WTC11 (cell line): ENCODE data around the gene C3. TPM values are rescaled to one million over a fixed set of nuclear protein-coding genes. Genes with fewer than 3 reads are reported as not detected.

Experiments
- ATAC-seq: fragments of 200-7000 bp; cut with Tn5 transposase; 2 replicates; pipeline ENCODE4 v1.10.0; 2021; ENCODE audit warnings: mild to moderate bottlenecking, moderate library complexity
- CTCF ChIA-PET: fragments of 300-600 bp; sonication (Branson Sonifier 250); formaldehyde crosslinking; loops from one replicate; lab custom pipeline; 2021; ENCODE audit warnings: antibody characterized with exemption; lab: Charles Lee
- POLR2A ChIA-PET: fragments of 350-600 bp; sonication (Branson Sonifier 250); formaldehyde crosslinking; loops from one replicate; lab custom pipeline; 2021; ENCODE audit warnings: antibody characterized with exemption; lab: Charles Lee
- DNase-seq: peaks from one replicate; pipeline ENCODE4 v3.0.0; 2021; ENCODE audit warnings: low spot score
- H3K27ac Mint-ChIP-seq: 2 replicates; pipeline ENCODE4 v1.8.0; 2021; ENCODE audit warnings: mixed read lengths
- H3K27me3 Mint-ChIP-seq: 2 replicates; pipeline ENCODE4 v1.8.0; 2021; ENCODE audit warnings: low read depth, mild to moderate bottlenecking, moderate library complexity, mixed read lengths
- H3K36me3 Mint-ChIP-seq: 2 replicates; pipeline ENCODE4 v1.8.0; 2021; ENCODE audit warnings: mixed read lengths
- H3K4me1 Mint-ChIP-seq: 2 replicates; pipeline ENCODE4 v1.8.0; 2022; ENCODE audit warnings: mixed read lengths
- H3K4me3 Mint-ChIP-seq: 2 replicates; pipeline ENCODE4 v1.8.0; 2021; ENCODE audit warnings: mild to moderate bottlenecking, moderate library complexity, mixed read lengths
- H3K9me3 Mint-ChIP-seq: 2 replicates; pipeline ENCODE4 v1.8.0; 2021; ENCODE audit warnings: mixed read lengths
- ARID4B ChIP-seq: sonication (generic); formaldehyde crosslinking; IDR thresholded peaks from 2 replicates; pipeline ENCODE4 v1.8.0; 2023; ENCODE audit warnings: missing genetic modification reagents, mild to moderate bottlenecking, borderline replicate concordance
- CBFB ChIP-seq: sonication (generic); formaldehyde crosslinking; IDR thresholded peaks from 2 replicates; pipeline ENCODE4 v1.8.1; 2022; ENCODE audit warnings: mild to moderate bottlenecking, low read depth, missing genetic modification reagents
- CREB1 ChIP-seq: sonication (generic); formaldehyde crosslinking; IDR thresholded peaks from 2 replicates; pipeline ENCODE4 v1.8.0; 2023; ENCODE audit warnings: mild to moderate bottlenecking, missing genetic modification reagents
- CTCF ChIP-seq: fragments of 200-600 bp; IDR thresholded peaks from 2 replicates; pipeline ENCODE4 v1.8.0; 2022; ENCODE audit warnings: antibody characterized with exemption
- E2F4 ChIP-seq: sonication (generic); formaldehyde crosslinking; IDR thresholded peaks from 2 replicates; pipeline ENCODE4 v1.8.1; 2022; ENCODE audit warnings: low read depth, mild to moderate bottlenecking, moderate library complexity, missing genetic modification reagents, borderline replicate concordance
- FOXJ3 ChIP-seq: sonication (generic); formaldehyde crosslinking; IDR thresholded peaks from 2 replicates; pipeline ENCODE4 v1.9.0; 2021; ENCODE audit warnings: missing genetic modification reagents, mild to moderate bottlenecking, borderline replicate concordance
- HMGA2 ChIP-seq: fragments of 250-450 bp; sonication (Bioruptor Pico); IDR thresholded peaks from 2 replicates; pipeline ENCODE4 v1.4.0; 2021; ENCODE audit warnings: mild to moderate bottlenecking, moderate library complexity
- MXD4 ChIP-seq: fragments of 250-450 bp; sonication (Bioruptor Pico); IDR thresholded peaks from 2 replicates; pipeline ENCODE4 v1.8.0; 2021; ENCODE audit warnings: mild to moderate bottlenecking, moderate library complexity, borderline replicate concordance
- NR3C1 ChIP-seq: sonication (generic); formaldehyde crosslinking; conservative IDR thresholded peaks from 2 replicates; pipeline ENCODE4 v1.8.1; 2023; ENCODE audit warnings: low read depth, mild to moderate bottlenecking, missing genetic modification reagents
- OVOL2 ChIP-seq: fragments of 250-450 bp; sonication (Bioruptor Pico); IDR thresholded peaks from 2 replicates; pipeline ENCODE4 v1.9.0; 2021; ENCODE audit warnings: mild to moderate bottlenecking, borderline replicate concordance
- RELA ChIP-seq: sonication (generic); formaldehyde crosslinking; IDR thresholded peaks from 2 replicates; pipeline ENCODE4 v1.8.1; 2022; ENCODE audit warnings: missing genetic modification reagents, mild to moderate bottlenecking, borderline replicate concordance
- SP1 ChIP-seq: sonication (generic); formaldehyde crosslinking; conservative IDR thresholded peaks from 2 replicates; pipeline ENCODE4 v1.8.1; 2022; ENCODE audit warnings: missing genetic modification reagents
- STAT6 ChIP-seq: sonication (generic); formaldehyde crosslinking; conservative IDR thresholded peaks from 2 replicates; pipeline ENCODE4 v1.8.1; 2023; ENCODE audit warnings: mild to moderate bottlenecking, low read depth, missing genetic modification reagents, moderate library complexity
- TEAD1 ChIP-seq: sonication (generic); formaldehyde crosslinking; IDR thresholded peaks from 2 replicates; pipeline ENCODE4 v1.8.0; 2022; ENCODE audit warnings: mild to moderate bottlenecking, missing genetic modification reagents
- TEAD4 ChIP-seq: sonication (generic); formaldehyde crosslinking; IDR thresholded peaks from 2 replicates; pipeline ENCODE4 v1.8.0; 2022; ENCODE audit warnings: mild to moderate bottlenecking, missing genetic modification reagents
- USF1 ChIP-seq: sonication (generic); formaldehyde crosslinking; IDR thresholded peaks from 2 replicates; pipeline ENCODE4 v1.8.0; 2022; ENCODE audit warnings: mild to moderate bottlenecking, missing genetic modification reagents
- ZBTB21 ChIP-seq: sonication (generic); formaldehyde crosslinking; IDR thresholded peaks from 2 replicates; pipeline ENCODE4 v1.8.1; 2023; ENCODE audit warnings: mild to moderate bottlenecking, missing genetic modification reagents, borderline replicate concordance
- ZMAT4 ChIP-seq: fragments of 250-450 bp; sonication (Bioruptor Pico); IDR thresholded peaks from 2 replicates; pipeline ENCODE4 v1.9.0; 2021; ENCODE audit warnings: mild to moderate bottlenecking
- ZNF532 ChIP-seq: fragments of 250-450 bp; sonication (Bioruptor Pico); IDR thresholded peaks from 2 replicates; pipeline ENCODE4 v1.9.0; 2021; ENCODE audit warnings: mild to moderate bottlenecking, borderline replicate concordance
- total RNA-seq: library from RNA; stranded (reverse); gene quantifications from 3 replicates; pipeline ENCODE4 v1.2.3, GENCODE V29; 2021

C3 gene
- total RNA-seq, 1 experiment from 2014 or later: 7.0 TPM

GRCh38 chr19:6752256-6753177 lies 32.1 kb upstream of the C3 start:
- CTCF ChIA-PET: interaction anchor here (0.9 to 3.4 kb wide), 12 partner anchors 8 to 236 kb away, joined by 3 to 31 read pairs (median 4); partner anchors contain the start of genes GPR108, SH2D3A, TNFSF9 and VAV1
- peaks cover 5% of the 10 kb centered on the region; the same call in 1 of the 2 replicates for H3K4me1 Mint-ChIP-seq
- peaks cover 41% of the 10 kb centered on the region for H3K36me3 Mint-ChIP-seq
- H3K4me3 Mint-ChIP-seq: peak overlapping the region; percentile 80
- POLR2A ChIA-PET: interaction anchor here (0.6 to 3.3 kb wide), 9 partner anchors 10 to 706 kb away, joined by 3 to 40 read pairs (median 6); partner anchors contain the start of genes GPR108, SH2D3A and TRIP10
- peak; percentile 90 for DNase-seq
- H3K27me3 Mint-ChIP-seq: no peaks in the 10 kb centered on the region
- no peaks in the 10 kb centered on the region for H3K9me3 Mint-ChIP-seq
- peak overlapping the region; percentile 98 for H3K27ac Mint-ChIP-seq
- ATAC-seq: peak; percentile 38
- TF ChIP-seq TEAD1 (CRISPR knock-in tag) (no peak), HMGA2 (no peak), E2F4 (CRISPR knock-in tag) (no peak), ZMAT4 (no peak), OVOL2 (CRISPR knock-in tag) (no peak), USF1 (CRISPR knock-in tag) (peak; percentile 78; the same call in 1 of the 2 replicates), ZBTB21 (CRISPR knock-in tag) (no peak), CTCF (no peak), STAT6 (CRISPR knock-in tag) (no peak), SP1 (CRISPR knock-in tag) (no peak; the same call in 1 of the 2 replicates), NR3C1 (0 out of 2 replicates have a peak, but pooled peaks have one; percentile 9), RELA (CRISPR knock-in tag) (no peak), CREB1 (CRISPR knock-in tag) (no peak), MXD4 (CRISPR knock-in tag) (no peak), FOXJ3 (CRISPR knock-in tag) (no peak), ARID4B (CRISPR knock-in tag) (no peak), CBFB (CRISPR knock-in tag) (no peak), TEAD4 (CRISPR knock-in tag) (no peak), ZNF532 (CRISPR knock-in tag) (no peak)
